ENCODE measurements around the gene NOCT.
A peak's percentile ranks its signal among the peaks of the same experiment; 100 is the strongest.
"Not testable (repeated sequence)": the region's sequence is repeated elsewhere in the genome, so short reads cannot be mapped to it uniquely, and the experiment has no call there.

NOCT gene

GRCh38 chr4:139011225-139011950, 4.2 kb upstream of the NOCT start:
- DNase-seq: no peak

DNA sequence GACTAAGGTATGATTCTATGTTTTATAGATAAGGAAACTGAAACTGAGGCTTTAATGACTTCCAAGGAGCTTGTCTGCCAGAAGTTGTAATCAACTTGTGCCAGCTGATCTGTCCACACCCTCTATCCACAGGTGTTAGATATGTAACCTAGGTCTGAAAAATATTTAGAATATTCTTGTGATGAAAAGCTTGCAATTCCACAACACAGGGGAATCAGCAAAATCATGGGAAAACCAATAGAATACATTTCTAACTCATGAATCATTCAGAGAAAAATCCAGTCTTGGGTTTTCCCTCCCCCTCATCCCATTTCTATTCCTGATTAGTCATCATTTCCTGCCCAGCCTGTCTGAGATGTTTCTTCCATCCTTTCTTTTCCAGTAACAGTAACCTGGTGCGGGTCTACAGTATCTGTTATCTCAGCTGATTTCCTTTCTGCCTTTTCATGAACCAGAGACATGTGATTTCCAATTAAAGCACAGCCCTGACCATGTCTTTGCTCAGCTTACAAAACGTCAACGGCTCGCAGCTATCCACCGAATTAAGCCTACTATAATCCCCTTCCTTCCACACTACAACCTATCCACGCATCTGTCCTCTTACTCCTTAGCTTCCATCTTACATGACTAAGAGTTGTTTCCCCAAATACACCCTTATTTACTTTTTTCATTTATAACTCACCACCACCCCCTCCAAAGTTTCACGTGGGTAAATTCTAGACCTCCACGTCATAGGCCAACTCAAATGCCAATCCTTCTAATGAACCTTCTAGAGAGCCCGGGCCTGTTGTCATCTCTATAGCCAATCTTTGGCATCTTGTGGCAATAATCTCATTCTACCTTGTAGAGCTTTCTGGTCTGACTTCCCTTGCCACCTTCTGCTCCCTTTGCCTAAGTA, 961 bp upstream of the NOCT start:
- peak; percentile 71 to 93 for DNase-seq

DNA sequence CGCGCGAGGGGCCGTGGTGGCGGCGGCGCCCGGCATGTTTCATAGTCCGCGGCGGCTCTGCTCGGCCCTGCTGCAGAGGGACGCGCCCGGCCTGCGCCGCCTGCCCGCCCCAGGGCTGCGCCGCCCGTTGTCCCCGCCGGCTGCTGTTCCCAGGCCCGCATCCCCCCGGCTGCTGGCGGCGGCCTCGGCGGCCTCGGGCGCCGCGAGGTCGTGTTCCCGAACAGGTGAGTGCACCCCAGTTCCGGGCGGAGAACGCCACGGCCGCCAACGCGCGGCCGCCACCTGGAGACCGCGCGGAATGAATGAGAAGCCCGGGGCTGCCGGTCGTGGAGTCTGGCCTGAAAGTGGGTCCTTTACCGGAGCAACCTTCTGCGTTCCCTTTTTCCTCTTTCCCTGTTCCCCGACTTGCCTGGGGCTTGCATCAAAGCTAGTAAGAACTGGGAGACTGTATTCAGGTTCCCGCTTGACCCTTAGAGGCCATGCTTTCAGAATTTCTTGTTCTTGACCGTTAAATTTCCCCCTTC, 429 bp downstream of the NOCT start:
- DNase-seq: peak in 1 of 2 experiments; percentile 17

GRCh38 chr4:139017861-139018260, 2.3 kb downstream of the NOCT start:
- no peak for DNase-seq

DNA sequence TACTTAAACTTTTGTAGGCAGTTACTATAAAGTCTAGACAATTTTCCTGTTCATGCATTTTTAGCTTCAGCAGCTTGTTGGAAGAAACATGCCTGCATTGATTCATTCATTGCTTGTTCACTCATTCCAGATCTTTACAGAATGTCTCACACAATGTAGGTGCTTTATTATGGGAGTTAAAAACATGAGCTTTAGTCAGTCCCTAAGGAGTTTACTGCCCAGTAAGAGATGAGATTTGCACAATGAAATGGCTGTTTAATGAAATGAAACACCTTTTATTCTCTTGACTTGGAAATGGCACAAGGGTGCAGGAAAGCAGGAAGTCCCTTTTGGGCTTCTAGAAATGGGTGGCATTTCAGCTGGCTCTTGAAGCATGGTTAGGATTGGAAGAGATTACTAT, 2.9 kb downstream of the NOCT start:
- no peak for DNase-seq

- DNase-seq: no peak
Observed at GRCh38 chr4:139018971-139019758, 3.6 kb downstream of the NOCT start.

DNA sequence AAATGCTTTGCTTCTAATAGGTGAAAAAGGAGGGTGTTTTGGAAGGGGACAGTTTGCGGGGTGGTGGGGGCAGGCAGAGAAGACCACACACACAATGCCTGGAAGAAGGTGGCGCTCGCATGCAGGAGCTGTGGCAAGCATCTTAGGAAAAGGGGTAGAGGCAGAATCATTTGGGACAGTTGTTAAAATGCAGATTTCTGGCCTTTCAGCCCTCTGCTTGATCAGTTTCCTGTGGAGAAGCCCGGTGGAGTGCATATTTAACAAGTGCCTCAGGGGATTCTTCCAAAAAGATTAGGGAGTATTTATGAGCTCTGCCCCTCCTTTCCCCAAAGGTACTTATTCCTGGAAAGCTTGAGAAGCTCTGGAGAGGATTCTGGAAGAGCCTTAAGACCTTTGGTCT, 4.8 kb downstream of the NOCT start:
- no peak for DNase-seq

DNA sequence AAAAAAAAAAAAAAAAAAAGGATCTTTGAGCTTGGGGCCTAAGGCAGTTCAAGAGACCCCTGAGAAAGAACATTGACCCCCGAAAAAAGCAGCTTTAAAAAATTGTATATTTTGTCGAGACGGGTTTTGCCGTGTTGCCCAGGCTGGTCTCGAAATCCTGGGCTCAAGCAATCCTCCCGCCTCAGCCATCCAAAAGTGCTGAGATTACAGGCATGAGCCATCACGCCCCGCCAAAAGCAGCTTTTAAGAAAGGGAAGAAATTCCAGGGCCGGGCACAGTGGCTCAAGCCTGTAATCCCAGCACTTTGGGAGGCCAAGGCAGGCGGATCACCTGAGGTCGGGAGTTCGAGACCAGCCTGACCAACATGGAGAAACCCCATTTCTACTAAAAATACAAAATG, 5.5 kb downstream of the NOCT start:
- not testable (repeated sequence) for DNase-seq

- no peak for DNase-seq
Observed at GRCh38 chr4:139022835-139023234, 7.3 kb downstream of the NOCT start.

DNA sequence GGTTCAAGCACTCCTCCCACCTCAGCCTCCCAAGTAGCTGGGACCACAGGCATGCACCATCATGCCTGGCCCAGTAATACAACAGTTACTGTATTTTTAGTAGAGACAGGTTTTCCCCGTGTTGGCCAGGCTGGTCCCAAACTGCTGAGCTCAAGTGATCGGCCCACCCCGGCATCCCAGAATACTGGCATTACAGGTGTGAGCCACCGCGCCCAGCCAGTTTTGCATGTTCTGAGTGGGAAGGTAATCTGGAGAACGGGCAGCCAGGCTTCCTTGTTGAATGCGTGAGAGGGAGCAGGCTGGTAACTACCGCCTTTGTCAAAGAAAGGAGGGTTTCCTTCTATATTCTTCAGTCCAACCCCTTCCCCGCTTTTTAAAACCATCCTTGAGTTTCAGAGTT, 9.1 kb downstream of the NOCT start:
- no peak for DNase-seq

GRCh38 chr4:139025841-139026240, 10.3 kb downstream of the NOCT start:
- no peak for DNase-seq

DNA sequence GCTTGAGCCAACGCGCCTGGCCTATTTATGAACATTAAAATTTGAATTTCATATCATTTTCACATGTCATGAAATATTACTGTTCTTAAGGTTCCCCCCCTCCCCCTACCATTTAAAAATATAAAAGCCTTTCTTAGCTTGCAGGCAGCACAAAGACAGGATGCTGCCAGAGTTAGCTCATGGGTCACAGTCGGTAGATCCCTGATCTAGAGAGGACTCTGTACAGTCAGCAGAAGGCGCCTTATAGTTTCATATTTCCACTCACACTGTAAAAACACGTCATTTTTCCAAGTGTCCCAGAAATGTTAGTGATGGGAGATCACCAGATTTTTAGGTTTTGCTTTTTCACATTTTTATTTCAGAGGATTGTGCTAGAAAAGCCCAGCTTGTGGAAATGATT, 12.2 kb downstream of the NOCT start:
- no peak for DNase-seq

DNA sequence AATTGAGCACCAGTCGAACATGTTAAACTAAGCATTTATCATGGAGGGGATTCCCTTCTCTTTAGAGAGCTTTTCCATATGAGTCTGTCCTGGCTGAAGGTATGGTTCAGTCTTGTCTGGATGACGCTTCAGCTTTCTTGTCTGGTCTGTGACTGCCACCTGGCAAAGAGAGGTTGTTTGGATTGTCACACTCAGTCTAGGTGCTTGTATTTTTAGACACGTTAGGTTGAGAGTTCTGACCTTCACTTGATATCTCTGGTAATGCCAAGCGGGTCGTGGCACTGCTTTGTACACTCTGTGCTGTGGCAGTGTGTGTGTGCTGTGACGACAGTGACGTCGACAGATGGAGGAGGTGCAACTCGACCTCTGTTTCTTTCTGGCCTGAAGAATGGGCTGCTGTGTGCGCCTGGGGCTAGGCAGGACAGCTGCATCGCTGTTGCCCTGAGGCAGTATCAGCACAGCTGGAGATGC, 12.6 kb downstream of the NOCT start:
- no peak for DNase-seq

- not testable (repeated sequence) for DNase-seq
Observed at GRCh38 chr4:139029866-139030363, 14.3 kb downstream of the NOCT start.

DNA sequence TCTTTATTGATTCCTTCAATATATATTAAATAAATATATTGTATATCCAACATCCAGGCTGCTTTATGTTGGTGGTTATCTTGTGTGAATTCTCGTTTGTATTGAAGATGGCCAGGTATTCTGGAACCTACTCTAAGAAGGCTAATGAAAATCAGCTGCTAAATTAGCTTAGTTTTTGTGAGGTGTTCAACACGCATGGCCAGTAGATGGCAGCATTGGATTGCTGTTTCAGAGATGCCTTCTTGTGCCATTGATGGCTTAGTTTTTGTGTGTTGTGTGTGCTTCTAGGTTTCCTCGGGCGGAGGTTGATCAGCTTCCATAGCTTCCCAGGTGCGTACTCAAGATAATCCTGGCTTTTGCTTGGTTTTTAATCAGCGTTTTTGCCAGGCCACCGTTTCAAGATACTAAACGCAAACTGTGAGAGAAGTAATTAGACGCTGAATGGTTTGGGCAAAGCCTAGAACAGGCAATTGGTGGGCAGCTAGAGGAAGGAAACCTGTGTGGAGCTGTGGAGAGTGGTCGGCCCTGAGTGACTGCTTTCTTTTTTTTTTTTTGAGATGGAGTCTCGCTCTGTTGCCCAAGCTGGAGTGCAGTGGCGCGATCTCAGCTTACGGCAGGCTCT, 15.1 kb downstream of the NOCT start:
- peak in 1 of 2 experiments; percentile 50 for DNase-seq

DNA sequence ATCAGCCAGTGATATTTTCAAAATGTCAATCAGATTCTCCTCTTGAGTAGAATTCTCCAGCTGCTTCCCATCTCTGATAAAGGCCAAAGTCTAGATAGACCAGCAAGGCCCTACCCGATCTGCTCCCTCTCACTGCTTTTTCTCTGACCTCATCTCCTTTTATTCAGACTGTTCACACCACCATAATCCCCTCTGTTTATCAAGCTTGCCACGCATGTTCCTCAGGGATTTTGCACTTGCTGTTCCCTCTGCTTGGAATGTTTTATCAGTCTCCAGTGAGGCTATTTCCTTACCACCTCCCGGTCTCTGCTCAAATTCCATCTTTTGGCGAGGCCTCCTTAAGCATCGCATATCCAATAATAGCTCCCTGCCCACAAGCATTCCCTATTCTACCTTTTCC, 20.1 kb downstream of the NOCT start:
- no peak for DNase-seq

GRCh38 chr4:139036885-139037284, 21.3 kb downstream of the NOCT start:
- no peak for DNase-seq

DNA sequence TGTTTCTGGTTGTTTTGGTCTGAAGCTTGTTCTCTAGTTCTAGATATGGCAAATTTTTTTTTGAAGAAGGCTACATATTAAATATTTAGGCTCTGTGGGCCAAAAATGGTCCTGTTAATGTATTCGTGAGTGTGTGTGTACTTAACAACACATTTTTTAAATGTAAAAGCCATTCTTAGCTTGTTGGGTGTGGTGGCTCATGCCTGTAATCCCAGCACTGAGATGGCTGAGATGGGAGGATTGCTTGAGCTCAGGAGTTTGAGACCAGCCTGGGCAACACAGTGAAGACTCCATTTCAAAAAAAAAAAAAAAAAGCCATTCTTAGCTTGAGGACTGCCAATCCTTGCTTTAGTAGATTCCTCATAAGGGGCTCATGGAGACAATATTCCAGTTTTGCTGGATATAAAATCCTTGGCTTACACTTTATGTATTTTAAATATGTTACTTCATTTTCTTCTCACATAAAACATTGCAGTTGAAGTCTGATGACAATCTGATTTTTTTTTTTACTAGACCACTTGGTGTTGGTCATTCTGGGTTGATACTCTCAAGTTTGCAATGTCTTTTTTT, 23.4 kb downstream of the NOCT start:
- DNase-seq: no peak

DNA sequence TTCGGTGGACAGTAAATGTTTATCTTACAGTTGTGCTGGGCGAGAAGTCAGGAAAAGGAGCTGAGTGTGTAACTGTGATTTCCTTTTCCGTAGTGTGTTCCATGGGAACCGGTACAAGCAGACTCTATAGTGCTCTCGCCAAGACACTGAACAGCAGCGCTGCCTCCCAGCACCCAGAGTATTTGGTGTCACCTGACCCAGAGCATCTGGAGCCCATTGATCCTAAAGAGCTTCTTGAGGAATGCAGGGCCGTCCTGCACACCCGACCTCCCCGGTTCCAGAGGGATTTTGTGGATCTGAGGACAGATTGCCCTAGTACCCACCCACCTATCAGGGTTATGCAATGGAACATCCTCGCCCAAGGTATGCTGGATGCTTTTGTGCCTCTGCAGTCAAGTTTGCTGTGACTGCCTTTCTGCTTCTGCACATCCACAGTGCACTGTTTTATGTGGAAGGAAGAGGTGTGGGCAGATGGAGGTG, 27.4 kb downstream of the NOCT start:
- DNase-seq: no peak

DNA sequence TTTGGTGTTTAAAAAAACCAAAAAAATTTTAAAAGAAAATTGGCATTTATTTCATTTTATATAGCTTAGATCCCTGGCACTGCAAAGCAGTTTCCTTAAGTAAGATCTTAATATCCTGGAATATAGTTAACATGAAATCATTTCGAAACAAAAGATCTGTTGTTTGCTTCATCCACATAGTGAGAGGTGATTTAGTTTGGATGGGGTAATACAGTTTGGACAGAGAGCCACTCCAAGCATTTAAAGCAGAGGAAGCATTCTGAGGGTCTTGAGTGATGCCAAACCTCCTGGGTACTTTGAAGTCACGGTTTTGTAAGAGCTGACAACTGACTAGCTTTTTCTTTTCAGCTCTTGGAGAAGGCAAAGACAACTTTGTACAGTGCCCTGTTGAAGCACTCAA, 28.7 kb downstream of the NOCT start:
- no peak for DNase-seq

- DNase-seq: no peak
Observed at GRCh38 chr4:139048026-139048425, 32.4 kb downstream of the NOCT start.

DNA sequence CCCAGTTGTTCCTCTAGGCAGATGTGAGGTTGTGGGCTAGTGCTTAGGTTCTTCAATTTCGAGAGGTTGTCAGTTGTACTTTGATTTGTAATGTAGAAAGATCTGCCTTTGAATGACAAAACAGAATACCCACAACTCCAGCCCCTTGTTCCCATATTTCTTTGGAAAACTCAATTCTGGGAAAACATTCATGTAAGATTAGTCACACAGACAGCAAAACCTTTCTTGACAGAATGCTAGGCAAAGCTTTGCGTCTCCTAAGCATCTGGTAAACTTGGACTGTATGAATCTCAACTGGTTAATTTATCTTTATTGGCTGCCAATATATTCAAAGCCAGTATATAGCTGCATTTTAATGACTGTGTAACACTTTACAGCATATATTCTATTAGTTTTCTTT, 34.9 kb downstream of the NOCT start:
- no peak for DNase-seq
